ENCODE measurements around the gene UPF2.

- no peak for TF ChIP-seq ZNF565 (CRISPR knock-in tag; conservative IDR thresholded peaks at IDR 0.05; ENCODE audit: low read depth)
- no peak for TF ChIP-seq PATZ1 (CRISPR knock-in tag; IDR thresholded peaks at IDR 0.05; ENCODE audit: borderline replicate concordance)
- TF ChIP-seq ARNTL (CRISPR knock-in tag; IDR thresholded peaks at IDR 0.05; ENCODE audit: borderline replicate concordance, low read depth), result no peak
- TF ChIP-seq ZFP3 (CRISPR knock-in tag; IDR thresholded peaks at IDR 0.05), result no peak
- TF ChIP-seq CSDC2 (CRISPR knock-in tag; IDR thresholded peaks at IDR 0.05), result no peak
- TF ChIP-seq, protein P1, sequence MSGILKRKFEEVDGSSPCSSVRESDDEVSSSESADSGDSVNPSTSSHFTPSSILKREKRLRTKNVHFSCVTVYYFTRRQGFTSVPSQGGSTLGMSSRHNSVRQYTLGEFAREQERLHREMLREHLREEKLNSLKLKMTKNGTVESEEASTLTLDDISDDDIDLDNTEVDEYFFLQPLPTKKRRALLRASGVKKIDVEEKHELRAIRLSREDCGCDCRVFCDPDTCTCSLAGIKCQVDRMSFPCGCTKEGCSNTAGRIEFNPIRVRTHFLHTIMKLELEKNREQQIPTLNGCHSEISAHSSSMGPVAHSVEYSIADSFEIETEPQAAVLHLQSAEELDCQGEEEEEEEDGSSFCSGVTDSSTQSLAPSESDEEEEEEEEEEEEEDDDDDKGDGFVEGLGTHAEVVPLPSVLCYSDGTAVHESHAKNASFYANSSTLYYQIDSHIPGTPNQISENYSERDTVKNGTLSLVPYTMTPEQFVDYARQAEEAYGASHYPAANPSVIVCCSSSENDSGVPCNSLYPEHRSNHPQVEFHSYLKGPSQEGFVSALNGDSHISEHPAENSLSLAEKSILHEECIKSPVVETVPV (CRISPR knock-in tag; IDR thresholded peaks at IDR 0.05), result no peak
- TF ChIP-seq SNAI2 (CRISPR knock-in tag; IDR thresholded peaks at IDR 0.05), result no peak
- TF ChIP-seq BACH2 (CRISPR knock-in tag; IDR thresholded peaks at IDR 0.05; ENCODE audit: borderline replicate concordance), result no peak
- no peak for TF ChIP-seq ZFP30 (CRISPR knock-in tag; IDR thresholded peaks at IDR 0.05)
Observed at GRCh38 chr10:12050528-12050927, 7.9 kb upstream of the UPF2 start.
